HCT116 (cell line): ENCODE results near the gene SYMPK. TPM values are rescaled to one million over a fixed set of nuclear protein-coding genes. Genes with fewer than 3 reads are reported as not detected.

Experiments used
- ATAC-seq: fragments of 200-7000 bp; cut with Tn5 transposase; 2 replicates; pipeline ENCODE4 v1.9.1; 2020; ENCODE audit warnings: mild to moderate bottlenecking, moderate library complexity
- BruUV-seq: library from RNA; stranded (reverse); fragments of 400-500 nt; replicated peaks from 2 replicates; lab custom pipeline; 2021; lab: Mats Ljungman, UMichigan
- CTCF ChIA-PET: fragments of 300-600 bp; sonication (Branson Sonifier 250); formaldehyde crosslinking; loops from one replicate; lab custom pipeline; 2021; ENCODE audit warnings: antibody characterized with exemption; lab: Charles Lee
- POLR2A ChIA-PET: fragments of 300-600, 350-600 bp; sonication (Branson Sonifier 250); formaldehyde crosslinking; loops from one replicate; lab custom pipeline; 2021; ENCODE audit warnings: antibody characterized with exemption; lab: Charles Lee
- RAD21 ChIA-PET, 2 experiments: fragments of 300-600 bp; sonication (Branson Sonifier 250); formaldehyde crosslinking; loops; one replicate each; lab custom pipeline; 2023; ENCODE audit warnings: low total read pairs in 2 of 2; ENCODE audit not compliant: uncharacterized antibody in 2 of 2, unreplicated experiment in 2 of 2, low non-redundant PET in 1 of 2; lab: Charles Lee
- DNase-seq: peaks from one replicate; pipeline ENCODE4 v3.0.0-alpha.2; 2010; ENCODE audit warnings: low read depth, low spot score
- H2AFZ ChIP-seq: fragments of 200-600 bp; shearing (Covaris generic), sonication (generic); 2 replicates; pipeline ENCODE4 v1.6.1; 2017; ENCODE audit warnings: low read depth, mixed run types, mixed read lengths, antibody characterized with exemption, low read length; ENCODE audit not compliant: poor library complexity, severe bottlenecking
- H3K27ac ChIP-seq: 2 replicates; pipeline ENCODE4 v1.5.1; 2012; ENCODE audit warnings: low read depth, low read length
- H3K27me3 ChIP-seq: fragments of 200-600 bp; sonication (generic); 2 replicates; pipeline ENCODE4 v1.6.1; 2016; ENCODE audit warnings: mixed run types, low read length, mixed read lengths; ENCODE audit not compliant: insufficient read depth
- H3K36me3 ChIP-seq, 2 experiments: fragments of 200-500 bp in 1 of 2; fragments of 200-600 bp in 1 of 2; sonication (Bioruptor generic) in 1 of 2; sonication (generic) in 1 of 2; 2 replicates each; pipeline versions ENCODE4 v1.5.1 to v1.6.1; 2014 to 2016; ENCODE audit warnings: low read length in 2 of 2, inconsistent platforms in 1 of 2, mixed read lengths in 1 of 2, mixed run types in 1 of 2; ENCODE audit not compliant: insufficient read depth in 2 of 2, control insufficient read depth in 1 of 2
- H3K4me1 ChIP-seq, 2 experiments: fragments of 200-600 bp in 1 of 2; sonication (generic) in 1 of 2; 2 replicates each; pipeline versions ENCODE4 v1.5.1 to v1.6.1; 2012 to 2017; ENCODE audit warnings: low read length in 2 of 2, inconsistent platforms in 1 of 2, mild to moderate bottlenecking in 1 of 2, mixed read lengths in 1 of 2, mixed run types in 1 of 2, moderate library complexity in 1 of 2; ENCODE audit not compliant: insufficient read depth in 2 of 2, control insufficient read depth in 1 of 2
- H3K4me2 ChIP-seq: fragments of 200-600 bp; sonication (generic); 2 replicates; pipeline ENCODE4 v1.6.1; 2017; ENCODE audit warnings: mixed run types, low read length, mixed read lengths
- H3K4me3 ChIP-seq, 2 experiments: fragments of 200-600 bp in 1 of 2; sonication (generic) in 1 of 2; replicated peaks in 1 of 2; 2 replicates each; pipeline ENCODE4 v1.5.1; 2011 to 2016; ENCODE audit warnings: low read length in 2 of 2, control low read depth in 1 of 2, low read depth in 1 of 2, mild to moderate bottlenecking in 1 of 2, mixed read lengths in 1 of 2, mixed run types in 1 of 2
- H3K79me2 ChIP-seq: fragments of 200-600 bp; sonication (generic); 2 replicates; pipeline ENCODE4 v1.6.1; 2017; ENCODE audit warnings: mild to moderate bottlenecking, mixed run types, low read length, moderate library complexity, mixed read lengths; ENCODE audit not compliant: insufficient read depth
- H3K9ac ChIP-seq: fragments of 200-600 bp; sonication (generic); 2 replicates; pipeline ENCODE4 v1.6.1; 2016; ENCODE audit warnings: low read length, mixed read lengths
- H3K9me2 ChIP-seq: fragments of 200-600 bp; sonication (generic), shearing (Covaris generic); 2 replicates; pipeline ENCODE4 v1.6.1; 2017; ENCODE audit warnings: mixed run types, mild to moderate bottlenecking, moderate library complexity; ENCODE audit not compliant: insufficient read depth
- H3K9me3 ChIP-seq, 2 experiments: fragments of 200-500 bp in 1 of 2; fragments of 200-600 bp in 1 of 2; sonication (Bioruptor generic) in 1 of 2; sonication (generic) in 1 of 2; 2 replicates each; pipeline ENCODE4 v1.6.1; 2014 to 2017; ENCODE audit warnings: low read length in 2 of 2, mixed read lengths in 2 of 2, inconsistent platforms in 1 of 2, low read depth in 1 of 2, mild to moderate bottlenecking in 1 of 2, mixed run types in 1 of 2, moderate library complexity in 1 of 2; ENCODE audit not compliant: control insufficient read depth in 1 of 2, insufficient read depth in 1 of 2
- H4K20me1 ChIP-seq: fragments of 200-600 bp; sonication (generic), shearing (Covaris generic); 2 replicates; pipeline ENCODE4 v1.6.1; 2017; ENCODE audit warnings: mixed run types, mild to moderate bottlenecking, moderate library complexity; ENCODE audit not compliant: insufficient read depth
- EGR1 ChIP-seq: IDR thresholded peaks from 2 replicates; pipeline ENCODE4 v1.6.1; 2012; ENCODE audit warnings: low read depth
- EZH2 ChIP-seq: fragments of 200-600 bp; sonication (generic); IDR thresholded peaks from 2 replicates; pipeline ENCODE4 v1.6.1; 2017; ENCODE audit warnings: antibody characterized with exemption, mixed run types
- EZH2phosphoT487 ChIP-seq: fragments of 200-600 bp; IDR thresholded peaks from 2 replicates; pipeline ENCODE4 v1.6.1; 2018; ENCODE audit warnings: antibody characterized with exemption, borderline replicate concordance
- FOSL1 ChIP-seq: IDR thresholded peaks from 2 replicates; pipeline ENCODE4 v1.6.1; 2012; ENCODE audit warnings: low read depth
- JUND ChIP-seq: IDR thresholded peaks from 2 replicates; pipeline ENCODE4 v1.6.1; 2012
- POLR2AphosphoS5 ChIP-seq: IDR thresholded peaks from 2 replicates; pipeline ENCODE4 v1.6.1; 2011; ENCODE audit warnings: mild to moderate bottlenecking, low read depth, low read length, moderate library complexity
- RAD21 ChIP-seq: IDR thresholded peaks from 2 replicates; pipeline ENCODE4 v1.6.1; 2012; ENCODE audit warnings: low read depth, mild to moderate bottlenecking
- SIN3A ChIP-seq: IDR thresholded peaks from 2 replicates; pipeline ENCODE4 v1.6.1; 2012; ENCODE audit warnings: low read depth
- SP1 ChIP-seq: IDR thresholded peaks from 2 replicates; pipeline ENCODE4 v1.6.1; 2012; ENCODE audit warnings: low read depth
- SRF ChIP-seq: IDR thresholded peaks from 2 replicates; pipeline ENCODE4 v1.6.1; 2012; ENCODE audit warnings: low read depth
- YY1 ChIP-seq: IDR thresholded peaks from 2 replicates; pipeline ENCODE4 v1.6.1; 2011; ENCODE audit warnings: low read length, low read depth, moderate library complexity, mild to moderate bottlenecking; ENCODE audit not compliant: insufficient replicate concordance; ENCODE audit errors: extremely low read depth
- ZBTB33 ChIP-seq: IDR thresholded peaks from 2 replicates; pipeline ENCODE4 v1.6.1; 2011; ENCODE audit warnings: mild to moderate bottlenecking, low read length, moderate library complexity; ENCODE audit not compliant: insufficient replicate concordance; ENCODE audit errors: extremely low read depth
- ZFX ChIP-seq: fragments of 450-650 bp; IDR thresholded peaks from 2 replicates; pipeline ENCODE4 v1.6.1; 2017
- ZNF274 ChIP-seq: fragments of 200-500 bp; sonication (Bioruptor generic); IDR thresholded peaks from 2 replicates; pipeline ENCODE4 v1.6.1; 2014; ENCODE audit warnings: mild to moderate bottlenecking, low read depth, low read length, inconsistent platforms
- intact Hi-C: fragments of 100-400 bp; cut with micrococcal nuclease; formaldehyde crosslinking; loops from 2 replicates; pipeline ENCODE4 v1.10.0; 2022
- total RNA-seq: library from RNA; stranded (reverse); gene quantifications from one replicate; pipeline ENCODE4 v1.2.1, GENCODE V29; 2021; ENCODE audit not compliant: unreplicated experiment
- TF ChIP-seq, protein P1 (sequence below), 3 experiments: fragments of 200-600 bp in 1 of 3; sonication (generic) in 1 of 3; IDR thresholded peaks in 2 of 3; conservative IDR thresholded peaks in 1 of 3; 2 replicates each; pipeline ENCODE4 v1.5.1; 2012 to 2017; ENCODE audit warnings: low read depth in 2 of 3, low read length in 2 of 3, antibody characterized with exemption in 1 of 3, borderline replicate concordance in 1 of 3, control low read depth in 1 of 3, mild to moderate bottlenecking in 1 of 3, mixed read lengths in 1 of 3, mixed run types in 1 of 3, moderate library complexity in 1 of 3; ENCODE audit not compliant: insufficient read depth in 1 of 3
- TF ChIP-seq, protein P2 (sequence below): IDR thresholded peaks from 2 replicates; pipeline ENCODE4 v1.6.1; 2012

SYMPK gene
- total RNA-seq, 1 experiment from 2014 or later = 117 TPM

DNA sequence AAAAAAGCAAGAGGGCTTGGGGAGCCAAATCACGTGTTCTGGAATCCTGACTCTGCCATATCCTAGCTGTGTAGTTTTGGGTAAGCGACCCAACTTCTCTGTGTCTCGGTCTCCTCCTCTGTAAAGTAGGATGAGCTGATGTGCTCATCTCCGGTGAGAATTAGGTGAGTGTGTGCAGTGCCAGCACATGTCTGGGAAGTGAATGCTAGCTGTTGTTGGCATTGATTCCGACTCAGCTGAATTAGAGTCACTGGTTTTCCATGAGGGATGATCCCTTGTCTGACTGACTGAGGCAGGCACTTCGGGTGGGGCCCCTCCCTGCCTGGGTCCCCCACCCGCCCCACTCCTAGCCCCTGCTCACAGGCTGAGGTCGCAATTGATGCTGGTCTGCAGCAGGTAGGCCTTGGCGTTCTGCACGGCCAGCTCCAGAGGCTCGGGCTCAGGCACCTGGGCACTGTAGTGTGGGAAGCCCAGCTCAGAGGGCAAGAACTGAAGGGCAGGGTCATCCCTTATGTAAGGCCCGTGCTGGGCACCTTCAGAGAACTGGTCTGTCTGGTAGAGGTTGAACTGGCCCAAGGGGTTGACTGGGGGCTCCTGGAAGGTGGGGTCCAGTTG lies 48.7 kb downstream of the SYMPK start (continued):
- no peak for TF ChIP-seq ZBTB33
- no peak for TF ChIP-seq EGR1
- TF ChIP-seq ZNF274 = no peak
- TF ChIP-seq POLR2AphosphoS5 = no peak; the same call in 1 of the 2 replicates
- TF ChIP-seq, protein P1, sequence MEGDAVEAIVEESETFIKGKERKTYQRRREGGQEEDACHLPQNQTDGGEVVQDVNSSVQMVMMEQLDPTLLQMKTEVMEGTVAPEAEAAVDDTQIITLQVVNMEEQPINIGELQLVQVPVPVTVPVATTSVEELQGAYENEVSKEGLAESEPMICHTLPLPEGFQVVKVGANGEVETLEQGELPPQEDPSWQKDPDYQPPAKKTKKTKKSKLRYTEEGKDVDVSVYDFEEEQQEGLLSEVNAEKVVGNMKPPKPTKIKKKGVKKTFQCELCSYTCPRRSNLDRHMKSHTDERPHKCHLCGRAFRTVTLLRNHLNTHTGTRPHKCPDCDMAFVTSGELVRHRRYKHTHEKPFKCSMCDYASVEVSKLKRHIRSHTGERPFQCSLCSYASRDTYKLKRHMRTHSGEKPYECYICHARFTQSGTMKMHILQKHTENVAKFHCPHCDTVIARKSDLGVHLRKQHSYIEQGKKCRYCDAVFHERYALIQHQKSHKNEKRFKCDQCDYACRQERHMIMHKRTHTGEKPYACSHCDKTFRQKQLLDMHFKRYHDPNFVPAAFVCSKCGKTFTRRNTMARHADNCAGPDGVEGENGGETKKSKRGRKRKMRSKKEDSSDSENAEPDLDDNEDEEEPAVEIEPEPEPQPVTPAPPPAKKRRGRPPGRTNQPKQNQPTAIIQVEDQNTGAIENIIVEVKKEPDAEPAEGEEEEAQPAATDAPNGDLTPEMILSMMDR (IDR thresholded peaks at IDR 0.05 in 2 of 3, conservative IDR thresholded peaks at IDR 0.05 in 1 of 3; ENCODE audit: borderline replicate concordance in 1 of 3, insufficient read depth in 1 of 3, low read depth in 2 of 3, low read length in 2 of 3) = no peak

DNA sequence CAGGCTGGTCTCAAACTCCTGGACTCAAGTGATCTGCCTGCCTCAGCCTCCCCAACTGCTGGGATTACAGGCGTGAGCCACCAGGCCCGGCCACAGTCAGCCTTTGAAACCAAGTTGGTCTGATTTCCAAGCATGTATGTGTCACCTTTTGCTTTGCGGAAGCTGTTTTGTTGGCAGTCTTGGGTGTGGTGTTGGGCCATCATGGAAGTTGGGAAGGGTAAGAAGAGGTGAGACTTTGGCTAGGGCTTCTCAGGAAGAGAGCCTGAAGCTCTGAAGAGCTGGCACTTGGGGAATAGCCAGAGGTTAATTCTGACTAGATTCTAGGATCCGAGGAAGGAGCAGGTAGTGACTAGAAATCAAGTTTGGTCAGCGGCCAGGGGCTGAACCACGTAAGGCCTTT lies 50.6 kb downstream of the SYMPK start:
- no peaks in the 10 kb centered on the region for H4K20me1 ChIP-seq
- BruUV-seq = no TSS peak
- no peak overlapping the region for H3K4me3 ChIP-seq
- no peaks in the 10 kb centered on the region for H3K27me3 ChIP-seq
- POLR2A ChIA-PET = no interaction called here
- no peaks in the 10 kb centered on the region for H3K9me2 ChIP-seq
- H3K4me1 ChIP-seq = peaks cover 4 to 18% of the 10 kb centered on the region in 2 experiments; a peak in 3 of 4 replicates
- ATAC-seq = no peak
- intact Hi-C loops = no loop called here
- CTCF ChIA-PET = interaction anchor here (2.5 kb wide), 1 partner anchor 13 kb away, joined by 9 read pairs; no protein-coding TSS in a partner anchor
- no peaks in the 10 kb centered on the region for H3K79me2 ChIP-seq
- no peak overlapping the region for H3K9ac ChIP-seq
- RAD21 ChIA-PET = no interaction called here
- no peak for DNase-seq
- H3K9me3 ChIP-seq = no peaks in the 10 kb centered on the region
- H3K4me2 ChIP-seq = no peak overlapping the region
- peaks cover 0 to 5% of the 10 kb centered on the region in 2 experiments; a peak in 2 of 4 replicates for H3K36me3 ChIP-seq
- H2AFZ ChIP-seq = no peak overlapping the region
- H3K27ac ChIP-seq = no peak overlapping the region
- TF ChIP-seq, protein P2, sequence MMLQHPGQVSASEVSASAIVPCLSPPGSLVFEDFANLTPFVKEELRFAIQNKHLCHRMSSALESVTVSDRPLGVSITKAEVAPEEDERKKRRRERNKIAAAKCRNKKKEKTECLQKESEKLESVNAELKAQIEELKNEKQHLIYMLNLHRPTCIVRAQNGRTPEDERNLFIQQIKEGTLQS = no peak
- TF ChIP-seq EZH2 (no peak), SIN3A (no peak), JUND (no peak), EGR1 (no peak), RAD21 (no peak), YY1 (no peak), SP1 (no peak), FOSL1 (no peak), ZNF274 (no peak), SRF (no peak), ZFX (no peak), EZH2phosphoT487 (no peak), POLR2AphosphoS5 (no peak)
- TF ChIP-seq, protein P1 (IDR thresholded peaks at IDR 0.05 in 2 of 3, conservative IDR thresholded peaks at IDR 0.05 in 1 of 3; ENCODE audit: borderline replicate concordance in 1 of 3, insufficient read depth in 1 of 3, low read depth in 2 of 3, low read length in 2 of 3) = no peak
